Mesenchymal stem cell (in vitro differentiated cells and primary cell): ENCODE results near the gene PTPN1.

Experiments used
- DNase-seq: peaks from one replicate; pipeline ENCODE4 v3.0.0-alpha.2; 2013
- H2AFZ ChIP-seq: one replicate; pipeline ENCODE4 v1.6.1; 2013; ENCODE audit warnings: low read depth, mild to moderate bottlenecking, control low read depth, inconsistent platforms, low read length, moderate library complexity
- H2AK5ac ChIP-seq: 2 replicates; pipeline ENCODE4 v1.6.1; 2013; ENCODE audit warnings: low read length, moderate library complexity, mild to moderate bottlenecking, inconsistent platforms; ENCODE audit not compliant: severe bottlenecking
- H2BK120ac ChIP-seq: one replicate; pipeline ENCODE4 v1.6.1; 2013; ENCODE audit warnings: low read depth, mild to moderate bottlenecking, inconsistent platforms, low read length, moderate library complexity
- H2BK12ac ChIP-seq, 2 experiments: one replicate each; pipeline ENCODE4 v1.6.1; 2013; ENCODE audit warnings: inconsistent platforms in 2 of 2, low read length in 2 of 2, mild to moderate bottlenecking in 2 of 2, moderate library complexity in 2 of 2, control low read depth in 1 of 2
- H2BK15ac ChIP-seq: one replicate; pipeline ENCODE4 v1.6.1; 2013; ENCODE audit warnings: mild to moderate bottlenecking, low read depth, inconsistent platforms; ENCODE audit not compliant: poor library complexity, severe bottlenecking
- H2BK5ac ChIP-seq: 2 replicates; pipeline ENCODE4 v1.6.1; 2013; ENCODE audit warnings: low read depth, mild to moderate bottlenecking, low read length, control low read depth, inconsistent platforms; ENCODE audit not compliant: poor library complexity, severe bottlenecking
- H3K14ac ChIP-seq, 2 experiments: one replicate each; pipeline ENCODE4 v1.6.1; 2013; ENCODE audit warnings: inconsistent platforms in 2 of 2, low read length in 2 of 2, control low read depth in 1 of 2, mild to moderate bottlenecking in 1 of 2, moderate library complexity in 1 of 2
- H3K18ac ChIP-seq, 2 experiments: one replicate each; pipeline ENCODE4 v1.6.1; 2013; ENCODE audit warnings: inconsistent platforms in 2 of 2, low read length in 2 of 2, control low read depth in 1 of 2, low read depth in 1 of 2, mild to moderate bottlenecking in 1 of 2
- H3K23ac ChIP-seq, 2 experiments: one replicate each; pipeline ENCODE4 v1.6.1; 2013; ENCODE audit warnings: inconsistent platforms in 2 of 2, low read length in 2 of 2, mild to moderate bottlenecking in 2 of 2, moderate library complexity in 2 of 2, control low read depth in 1 of 2
- H3K27ac ChIP-seq: 2 replicates; pipeline ENCODE4 v1.5.1; 2013; ENCODE audit warnings: mild to moderate bottlenecking, moderate library complexity, low read length, control low read depth, inconsistent platforms; ENCODE audit not compliant: poor library complexity, severe bottlenecking
- H3K27me3 ChIP-seq, 2 experiments: 2 replicates each; pipeline versions ENCODE4 v1.6.1 to v1.7.0; 2013; ENCODE audit warnings: low read length in 2 of 2, mild to moderate bottlenecking in 2 of 2, moderate library complexity in 2 of 2, control low read depth in 1 of 2, inconsistent platforms in 1 of 2; ENCODE audit not compliant: control insufficient read depth in 1 of 2, insufficient read depth in 1 of 2
- H3K36me3 ChIP-seq, 2 experiments: 2 replicates each; pipeline versions ENCODE4 v1.6.1 to v1.7.0; 2013; ENCODE audit warnings: low read length in 2 of 2, control low read depth in 1 of 2, inconsistent platforms in 1 of 2, low read depth in 1 of 2, mild to moderate bottlenecking in 1 of 2; ENCODE audit not compliant: insufficient read depth in 2 of 2, control insufficient read depth in 1 of 2
- H3K4ac ChIP-seq, 2 experiments: one replicate each; pipeline ENCODE4 v1.6.1; 2013; ENCODE audit warnings: inconsistent platforms in 2 of 2, low read length in 2 of 2, mild to moderate bottlenecking in 2 of 2, moderate library complexity in 2 of 2, control low read depth in 1 of 2, low read depth in 1 of 2
- H3K4me1 ChIP-seq: 2 replicates; pipeline ENCODE4 v1.6.1; 2013; ENCODE audit warnings: low read depth, low read length, control low read depth; ENCODE audit not compliant: control insufficient read depth, insufficient read depth
- H3K4me2 ChIP-seq: 2 replicates; pipeline ENCODE4 v1.6.1; 2013; ENCODE audit warnings: low read length, mild to moderate bottlenecking, inconsistent platforms; ENCODE audit not compliant: poor library complexity, severe bottlenecking
- H3K4me3 ChIP-seq, 2 experiments: 2 replicates each; pipeline versions ENCODE4 v1.5.1 to v1.7.0; 2013; ENCODE audit warnings: low read length in 2 of 2, mild to moderate bottlenecking in 2 of 2, control low read depth in 1 of 2, low read depth in 1 of 2; ENCODE audit not compliant: insufficient read depth in 1 of 2
- H3K79me1 ChIP-seq: replicated peaks from 2 replicates; pipeline ENCODE4 v1.6.1; 2013; ENCODE audit warnings: mild to moderate bottlenecking, control low read depth, low read length, inconsistent platforms; ENCODE audit not compliant: poor library complexity, severe bottlenecking
- H3K9ac ChIP-seq: 2 replicates; pipeline ENCODE4 v1.7.0; 2013; ENCODE audit warnings: mild to moderate bottlenecking, low read length, moderate library complexity
- H3K9me3 ChIP-seq: 2 replicates; pipeline ENCODE4 v1.7.0; 2013; ENCODE audit warnings: mild to moderate bottlenecking, low read length; ENCODE audit not compliant: control insufficient read depth
- H4K8ac ChIP-seq: one replicate; pipeline ENCODE4 v1.6.1; 2013; ENCODE audit warnings: inconsistent platforms, mild to moderate bottlenecking, low read length, moderate library complexity
- H4K91ac ChIP-seq: one replicate; pipeline ENCODE4 v1.6.1; 2013; ENCODE audit warnings: mild to moderate bottlenecking, low read length, inconsistent platforms
- WGBS: methylation state at CpG from one replicate; pipeline ENCODE4 v1.1.7; 2013; ENCODE audit warnings: mixed read lengths; 5-methylcytosine and 5-hydroxymethylcytosine counted together

PTPN1 gene

GRCh38 chr20:50484271-50484976 lies 25.8 kb upstream of the PTPN1 start:
- no peak overlapping the region for H3K14ac ChIP-seq
- no peak overlapping the region for H2AFZ ChIP-seq
- no peak overlapping the region for H3K27ac ChIP-seq
- no peaks in the 10 kb centered on the region for H3K36me3 ChIP-seq
- H3K9me3 ChIP-seq = no peaks in the 10 kb centered on the region
- no peak overlapping the region for H4K91ac ChIP-seq
- DNase-seq = no peak
- H3K79me1 ChIP-seq = no peaks in the 10 kb centered on the region
- H3K27me3 ChIP-seq = no peaks in the 10 kb centered on the region
- H4K8ac ChIP-seq = no peak overlapping the region
- H3K4me3 ChIP-seq = peak overlapping the region in 1 of 2 experiments; percentile 78
- no peak overlapping the region for H3K23ac ChIP-seq
- no peak overlapping the region for H3K4ac ChIP-seq
- no peaks in the 10 kb centered on the region for H3K4me1 ChIP-seq
- no peak overlapping the region for H3K18ac ChIP-seq
- no peak overlapping the region for H2BK12ac ChIP-seq
- H2BK5ac ChIP-seq = no peak overlapping the region
- peak overlapping the region; percentile 93 for H3K9ac ChIP-seq
- H3K4me2 ChIP-seq = no peak overlapping the region
- H2BK15ac ChIP-seq = no peak overlapping the region
- no peak overlapping the region for H2BK120ac ChIP-seq
- WGBS = 94% methylated on average over 6 of the region's 6 CpGs
- H2AK5ac ChIP-seq = no peak overlapping the region

GRCh38 chr20:50487397-50487796 lies 22.8 kb upstream of the PTPN1 start:
- Histone ChIP-seq H3K18ac (no peak overlapping the region), H3K4ac (no peak overlapping the region), H3K36me3 (no peaks in the 10 kb centered on the region), H2AK5ac (no peak overlapping the region), H3K4me2 (no peak overlapping the region), H2BK12ac (no peak overlapping the region), H3K79me1 (no peaks in the 10 kb centered on the region), H4K8ac (no peak overlapping the region), H3K27ac (no peak overlapping the region), H2BK15ac (no peak overlapping the region), H3K9ac (no peak overlapping the region), H3K14ac (no peak overlapping the region), H2BK5ac (no peak overlapping the region), H3K27me3 (no peaks in the 10 kb centered on the region), H4K91ac (no peak overlapping the region), H3K9me3 (no peaks in the 10 kb centered on the region), H3K23ac (no peak overlapping the region), H2AFZ (no peak overlapping the region), H3K4me3 (no peak overlapping the region), H3K4me1 (no peaks in the 10 kb centered on the region), H2BK120ac (no peak overlapping the region)
- 87% methylated on average over 4 of the region's 4 CpGs for WGBS
- DNase-seq = no peak

- Histone ChIP-seq H3K4ac (no peak overlapping the region), H3K36me3 (no peaks in the 10 kb centered on the region), H3K4me3 (no peak overlapping the region), H3K27me3 (no peaks in the 10 kb centered on the region), H4K91ac (no peak overlapping the region), H2BK15ac (no peak overlapping the region), H3K4me1 (peaks cover 2% of the 10 kb centered on the region), H3K27ac (no peak overlapping the region), H2BK5ac (no peak overlapping the region), H3K14ac (no peak overlapping the region), H2BK120ac (no peak overlapping the region), H2AK5ac (no peak overlapping the region), H3K9ac (no peak overlapping the region), H3K23ac (no peak overlapping the region), H3K9me3 (no peaks in the 10 kb centered on the region), H3K18ac (peak overlapping the region in 1 of 2 experiments; percentile 24), H2BK12ac (no peak overlapping the region), H3K4me2 (no peak overlapping the region), H4K8ac (no peak overlapping the region), H3K79me1 (no peaks in the 10 kb centered on the region), H2AFZ (no peak overlapping the region)
- WGBS = 80% methylated on average over 9 of the region's 10 CpGs
- DNase-seq = peak; percentile 75
Observed at GRCh38 chr20:50488236-50488806, 21.9 kb upstream of the PTPN1 start.

GRCh38 chr20:50491168-50491567 lies 19.0 kb upstream of the PTPN1 start:
- H2BK5ac ChIP-seq = no peak overlapping the region
- no peaks in the 10 kb centered on the region for H3K9me3 ChIP-seq
- no peak overlapping the region for H2AK5ac ChIP-seq
- H3K14ac ChIP-seq = no peak overlapping the region
- no peak overlapping the region for H2BK15ac ChIP-seq
- H4K91ac ChIP-seq = no peak overlapping the region
- H4K8ac ChIP-seq = no peak overlapping the region
- DNase-seq = no peak
- H2BK12ac ChIP-seq = no peak overlapping the region
- no peak overlapping the region for H3K23ac ChIP-seq
- H2BK120ac ChIP-seq = no peak overlapping the region
- H3K27ac ChIP-seq = no peak overlapping the region
- H3K79me1 ChIP-seq = no peaks in the 10 kb centered on the region
- no peak overlapping the region for H3K4me3 ChIP-seq
- no peak overlapping the region for H3K18ac ChIP-seq
- H3K27me3 ChIP-seq = no peaks in the 10 kb centered on the region
- no peak overlapping the region for H3K4ac ChIP-seq
- 90% methylated on average over 1 of the region's 1 CpG for WGBS
- H3K4me1 ChIP-seq = peaks cover 2% of the 10 kb centered on the region
- H3K4me2 ChIP-seq = no peak overlapping the region
- H3K9ac ChIP-seq = no peak overlapping the region
- H3K36me3 ChIP-seq = no peaks in the 10 kb centered on the region
- no peak overlapping the region for H2AFZ ChIP-seq
